DND-41 (cell line): Measurements from ENCODE around the gene CPM.

Experiments used
- ATAC-seq: fragments of 200-7000 bp; cut with Tn5 transposase; 3 replicates; pipeline ENCODE4 v1.9.1; 2021; ENCODE audit warnings: low read depth; ENCODE audit not compliant: insufficient read depth
- DNase-seq: peaks from one replicate; pipeline ENCODE4 v3.0.0-alpha.2; 2020
- H2AFZ ChIP-seq: 2 replicates; pipeline ENCODE4 v1.6.0; 2012; ENCODE audit warnings: low read depth, low read length
- H3K27ac ChIP-seq: 2 replicates; pipeline ENCODE4 v1.5.1; 2012; ENCODE audit warnings: low read length, inconsistent platforms
- H3K27me3 ChIP-seq: fragments of 200-600 bp; sonication (generic); 2 replicates; pipeline ENCODE4 v1.6.0; 2012; ENCODE audit warnings: low read length, mild to moderate bottlenecking, inconsistent platforms; ENCODE audit not compliant: insufficient read depth, poor library complexity
- H3K36me3 ChIP-seq: 2 replicates; pipeline ENCODE4 v1.5.1; 2012; ENCODE audit warnings: low read length, inconsistent platforms; ENCODE audit not compliant: insufficient read depth
- H3K4me1 ChIP-seq: 2 replicates; pipeline ENCODE4 v1.5.1; 2012; ENCODE audit warnings: mild to moderate bottlenecking, low read length; ENCODE audit not compliant: insufficient read depth
- H3K4me2 ChIP-seq: 2 replicates; pipeline ENCODE4 v1.6.0; 2012; ENCODE audit warnings: mild to moderate bottlenecking, moderate library complexity, low read length, inconsistent platforms; ENCODE audit not compliant: insufficient read depth
- H3K4me3 ChIP-seq, 2 experiments: fragments of 200-600 bp in 1 of 2; shearing (Covaris generic) in 1 of 2; 2 replicates each; pipeline ENCODE4 v1.5.1; 2012 to 2016; ENCODE audit warnings: inconsistent platforms in 2 of 2, low read length in 2 of 2, mild to moderate bottlenecking in 2 of 2, low read depth in 1 of 2, moderate library complexity in 1 of 2
- H3K79me2 ChIP-seq: 2 replicates; pipeline ENCODE4 v1.6.0; 2012; ENCODE audit warnings: low read length, inconsistent platforms; ENCODE audit not compliant: insufficient read depth
- H3K9ac ChIP-seq: 2 replicates; pipeline ENCODE4 v1.6.0; 2012; ENCODE audit warnings: low read depth, mild to moderate bottlenecking, inconsistent platforms, low read length, moderate library complexity
- H3K9me3 ChIP-seq: 2 replicates; pipeline ENCODE4 v1.5.1; 2012; ENCODE audit warnings: low read length, moderate library complexity, mild to moderate bottlenecking, inconsistent platforms; ENCODE audit not compliant: insufficient read depth, severe bottlenecking
- H4K20me1 ChIP-seq: 2 replicates; pipeline ENCODE4 v1.6.0; 2012; ENCODE audit warnings: low read length; ENCODE audit not compliant: insufficient read depth
- CTCF ChIP-seq: IDR thresholded peaks from 2 replicates; pipeline ENCODE4 v1.5.1; 2012; ENCODE audit warnings: borderline replicate concordance, low read length, moderate library complexity, mild to moderate bottlenecking; ENCODE audit not compliant: poor library complexity, severe bottlenecking; ENCODE audit errors: extremely low read depth
- EZH2 ChIP-seq: IDR thresholded peaks from 3 replicates; pipeline ENCODE4 v1.6.1; 2012; ENCODE audit warnings: borderline replicate concordance, low read depth, mild to moderate bottlenecking, moderate library complexity, low read length, inconsistent platforms; ENCODE audit not compliant: severe bottlenecking

The CPM gene

DNA sequence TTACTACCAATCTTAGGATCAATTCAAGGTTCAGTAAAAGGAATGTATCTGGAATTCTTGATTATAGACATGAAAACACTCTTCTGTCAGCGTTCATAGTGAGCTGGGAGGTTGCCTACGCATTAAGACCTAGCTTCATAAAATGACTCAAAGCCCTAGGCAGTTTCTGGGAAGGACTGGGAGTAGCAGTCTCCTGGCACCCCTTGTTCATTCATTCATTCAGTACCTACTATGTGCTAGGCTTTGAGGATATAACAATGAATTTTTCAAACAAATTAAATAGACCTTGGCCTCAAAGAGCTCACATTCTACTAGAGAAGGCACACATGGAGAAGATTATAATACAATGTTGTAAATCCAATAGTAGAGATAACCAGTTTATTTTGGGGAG lies 78.9 kb downstream of the CPM start:
- Histone ChIP-seq H3K9ac (no peak overlapping the region), H3K27me3 (no peaks in the 10 kb centered on the region), H3K27ac (no peak overlapping the region), H3K9me3 (no peaks in the 10 kb centered on the region), H3K4me1 (no peaks in the 10 kb centered on the region), H2AFZ (no peak overlapping the region), H4K20me1 (no peaks in the 10 kb centered on the region), H3K4me3 (no peak overlapping the region), H3K4me2 (no peak overlapping the region), H3K79me2 (no peaks in the 10 kb centered on the region), H3K36me3 (no peaks in the 10 kb centered on the region)
- ATAC-seq: no peak
- TF ChIP-seq EZH2 (no peak), CTCF (no peak)
- no peak for DNase-seq

DNA sequence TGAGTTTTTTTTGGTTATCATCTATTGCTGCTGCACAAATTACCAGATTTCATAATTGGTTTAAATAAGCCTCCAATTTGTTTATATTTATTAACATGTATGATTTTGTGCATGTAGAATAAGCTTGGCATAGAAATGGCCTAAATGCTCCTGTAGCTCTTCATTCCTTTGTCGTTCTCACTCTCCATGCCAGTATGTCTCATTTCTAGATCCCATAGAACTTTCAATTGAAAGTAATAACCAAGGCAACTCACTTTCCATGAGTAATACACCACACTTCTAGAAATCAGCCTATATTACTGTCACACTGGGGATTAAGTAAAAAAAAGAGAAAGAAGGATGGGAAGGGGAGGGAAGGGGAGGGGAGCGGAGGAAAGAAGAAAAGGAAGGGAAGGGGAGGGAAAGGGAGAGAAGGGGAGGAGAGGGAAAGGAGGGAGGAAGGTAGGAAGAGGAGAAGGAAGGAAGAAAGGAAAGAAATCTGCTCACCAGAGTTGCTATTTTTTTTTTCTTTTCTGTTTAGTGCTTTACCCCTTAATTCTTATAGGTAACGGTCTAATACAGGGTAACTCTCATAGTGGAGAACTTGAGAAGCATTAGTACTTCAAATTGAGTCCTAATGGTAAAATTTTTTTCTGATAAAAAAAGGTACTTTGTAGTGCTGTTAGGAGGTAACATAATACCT lies 79.4 kb downstream of the CPM start:
- no peak overlapping the region for H2AFZ ChIP-seq
- H3K9me3 ChIP-seq: no peaks in the 10 kb centered on the region
- no peaks in the 10 kb centered on the region for H3K36me3 ChIP-seq
- H3K27ac ChIP-seq: no peak overlapping the region
- DNase-seq (no peak), ATAC-seq (no peak)
- H3K4me3 ChIP-seq: no peak overlapping the region
- H3K79me2 ChIP-seq: no peaks in the 10 kb centered on the region
- H3K4me1 ChIP-seq: no peaks in the 10 kb centered on the region
- no peak for TF ChIP-seq CTCF
- H3K9ac ChIP-seq: no peak overlapping the region
- H3K4me2 ChIP-seq: no peak overlapping the region
- no peaks in the 10 kb centered on the region for H4K20me1 ChIP-seq
- no peaks in the 10 kb centered on the region for H3K27me3 ChIP-seq

DNA sequence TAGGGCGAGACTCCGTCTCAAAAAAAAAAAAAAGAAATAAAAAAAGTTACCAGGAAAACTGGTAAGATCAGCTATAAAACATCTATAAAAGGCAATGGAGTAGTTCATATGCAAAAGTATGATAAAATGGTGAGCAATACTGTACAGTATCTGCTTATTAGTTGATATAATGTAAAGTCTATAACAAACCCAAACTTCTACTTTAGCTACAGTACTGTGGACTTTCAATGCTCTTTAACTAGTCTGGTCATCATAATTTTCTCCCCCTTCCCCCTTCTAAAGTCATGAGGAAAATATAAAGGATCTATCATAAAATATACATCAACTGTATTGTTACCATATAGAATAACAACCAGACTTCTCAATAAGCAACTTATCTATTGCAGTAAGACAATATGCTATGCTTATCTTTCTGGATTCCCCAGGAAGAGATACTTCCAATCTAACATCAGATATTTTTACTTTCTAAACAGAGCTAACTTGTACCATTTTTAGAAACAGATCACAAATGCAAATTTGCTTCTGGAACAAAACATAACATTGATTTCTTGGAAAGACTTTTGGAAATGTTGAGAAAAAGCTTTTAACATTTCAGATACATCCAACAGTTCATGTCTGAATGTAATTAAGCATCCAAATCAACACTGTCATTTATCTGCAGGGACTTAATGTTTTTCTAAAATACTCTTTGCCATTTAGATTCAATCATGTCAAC lies 81.2 kb downstream of the CPM start:
- Histone ChIP-seq H4K20me1 (no peaks in the 10 kb centered on the region), H3K4me2 (no peak overlapping the region), H2AFZ (no peak overlapping the region), H3K4me3 (no peak overlapping the region), H3K4me1 (no peaks in the 10 kb centered on the region), H3K27ac (no peak overlapping the region), H3K36me3 (no peaks in the 10 kb centered on the region), H3K9ac (no peak overlapping the region), H3K79me2 (no peaks in the 10 kb centered on the region), H3K9me3 (no peaks in the 10 kb centered on the region), H3K27me3 (no peaks in the 10 kb centered on the region)
- ATAC-seq: no peak
- TF ChIP-seq EZH2: no peak
- DNase-seq: no peak

DNA sequence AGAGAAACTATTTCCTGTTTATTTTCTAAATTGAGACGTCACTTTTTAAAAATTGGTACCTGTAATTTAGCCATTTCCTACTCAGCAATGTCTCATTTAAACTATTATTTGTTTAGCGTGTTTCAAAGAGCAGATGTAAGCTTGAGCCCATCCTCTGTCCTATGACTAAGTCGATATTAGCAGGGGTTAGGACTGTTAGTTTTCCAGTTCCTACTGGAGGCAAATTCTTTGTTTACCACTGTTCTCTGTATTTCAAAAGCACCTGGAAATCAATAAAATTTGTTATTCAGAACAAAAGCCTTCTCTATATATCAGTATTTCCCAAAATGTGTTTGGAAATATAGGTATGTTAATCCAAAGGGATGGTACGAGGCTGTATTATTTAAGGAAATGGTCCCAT lies 82.6 kb downstream of the CPM start:
- no peak for TF ChIP-seq CTCF
- TF ChIP-seq EZH2: no peak
- no peaks in the 10 kb centered on the region for H3K36me3 ChIP-seq
- H3K4me1 ChIP-seq: no peaks in the 10 kb centered on the region
- no peaks in the 10 kb centered on the region for H4K20me1 ChIP-seq
- no peak overlapping the region for H2AFZ ChIP-seq
- H3K9ac ChIP-seq: no peak overlapping the region
- ATAC-seq (no peak), DNase-seq (no peak)
- H3K79me2 ChIP-seq: no peaks in the 10 kb centered on the region
- no peaks in the 10 kb centered on the region for H3K9me3 ChIP-seq
- no peak overlapping the region for H3K4me2 ChIP-seq
- H3K4me3 ChIP-seq: no peak overlapping the region
- no peak overlapping the region for H3K27ac ChIP-seq
- H3K27me3 ChIP-seq: no peaks in the 10 kb centered on the region
